ENCODE measurements around the gene AGPAT4.
A peak's percentile ranks its signal among the peaks of the same experiment; 100 is the strongest.
"Not testable (repeated sequence)": the region's sequence is repeated elsewhere in the genome, so short reads cannot be mapped to it uniquely, and the experiment has no call there.

The AGPAT4 gene
- 6.0 to 32.4 (median 14.2) reads per million in 3 experiments for total RNA-seq

GRCh38 chr6:161273752-161274487 is at the start of gene AGPAT4:
Gene AGPAT4 (minus strand): TSS chr6:161274061. CDS start chr6:161232213, 41,848 bp downstream.
- DNase-seq, result peak; percentile 87

DNA sequence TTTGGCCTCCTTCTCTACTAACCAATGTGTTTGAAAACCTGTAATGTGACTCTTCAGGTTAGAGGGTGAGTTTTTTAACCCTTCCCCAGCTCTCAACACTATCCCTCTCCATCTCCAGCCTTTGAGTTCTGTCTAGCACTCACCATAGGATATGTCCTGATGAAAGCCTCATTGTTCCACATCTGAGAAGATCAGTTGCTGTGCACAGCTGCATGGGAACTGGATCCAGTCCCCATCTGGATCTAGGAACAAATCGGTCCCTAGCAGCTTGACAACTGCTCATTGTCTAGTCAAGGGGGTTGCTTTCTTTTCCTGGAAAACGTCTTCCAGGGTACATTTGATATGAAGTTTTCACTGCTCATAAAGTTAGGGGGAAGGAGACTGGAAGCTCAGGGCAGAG is 45.4 kb upstream of the AGPAT4 start:
- DNase-seq, result no peak

DNA sequence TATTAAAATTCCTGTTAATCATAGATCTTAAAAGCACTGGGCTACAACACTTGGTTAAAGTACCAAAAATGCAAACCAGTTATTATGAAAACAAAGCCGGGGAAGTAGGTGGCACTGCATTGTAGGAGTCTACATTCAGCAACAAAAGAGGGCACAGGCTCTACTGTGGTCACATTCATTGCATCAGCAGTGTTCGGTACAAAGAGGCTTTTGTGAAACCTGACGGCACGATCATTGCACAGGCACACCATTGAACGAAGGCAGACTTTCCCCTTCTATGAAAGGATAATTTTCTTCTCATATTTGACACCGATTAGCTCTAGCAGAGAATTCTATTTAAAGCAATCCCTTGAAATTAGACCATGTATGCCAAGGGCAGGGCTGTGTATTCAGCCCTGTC is 44.6 kb upstream of the AGPAT4 start:
- DNase-seq, result no peak

DNA sequence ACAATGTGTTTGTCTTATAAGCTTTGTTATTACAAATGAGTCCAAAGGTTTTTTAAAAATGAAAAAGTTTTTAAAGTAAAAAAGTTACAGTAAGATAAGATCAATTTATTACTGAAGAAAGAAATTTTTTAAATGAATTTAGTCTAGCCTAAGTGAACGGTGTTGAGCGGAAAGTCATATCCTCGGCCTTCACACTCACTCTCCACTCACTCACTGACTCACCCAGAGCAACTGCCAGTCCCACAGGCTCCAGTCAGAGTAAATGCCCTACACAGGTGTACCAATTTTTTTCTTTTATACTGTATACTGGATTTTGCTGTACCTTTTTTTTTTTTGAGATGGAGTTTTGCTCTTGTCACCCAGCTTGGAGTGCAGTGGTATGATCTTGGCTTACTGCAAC is 42.7 kb upstream of the AGPAT4 start:
- no peak for DNase-seq

- not testable (repeated sequence) for DNase-seq
Observed at GRCh38 chr6:161315246-161315917, 41.5 kb upstream of the AGPAT4 start.

GRCh38 chr6:161314541-161315245 is 40.8 kb upstream of the AGPAT4 start:
- DNase-seq, result not testable (repeated sequence)

- DNase-seq, result no peak
Observed at GRCh38 chr6:161313940-161314509, 40.2 kb upstream of the AGPAT4 start.

DNA sequence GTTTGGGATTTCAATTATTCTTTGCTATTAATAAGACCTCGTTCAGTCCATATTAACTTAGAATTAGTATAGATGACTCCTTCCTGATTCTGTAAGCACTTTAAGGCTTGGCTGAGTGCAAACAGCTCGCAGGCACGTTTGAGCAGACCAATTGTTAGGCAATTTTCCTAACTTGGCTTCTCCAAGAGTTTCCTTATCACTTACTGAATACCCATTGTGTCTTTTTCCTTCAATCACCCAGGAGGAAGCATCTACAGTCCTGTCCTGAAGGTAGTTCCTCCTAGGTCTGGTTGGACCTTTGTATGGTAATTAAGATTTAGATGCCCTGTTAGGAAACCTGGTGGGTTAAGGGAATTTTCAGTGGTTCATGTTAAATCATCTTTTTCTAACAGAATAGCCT is 39.6 kb upstream of the AGPAT4 start:
- DNase-seq, result not testable (repeated sequence)

GRCh38 chr6:161309774-161310173 is 35.9 kb upstream of the AGPAT4 start:
- not testable (repeated sequence) for DNase-seq

- DNase-seq, result no peak
Observed at GRCh38 chr6:161308075-161308655, 34.3 kb upstream of the AGPAT4 start.

DNA sequence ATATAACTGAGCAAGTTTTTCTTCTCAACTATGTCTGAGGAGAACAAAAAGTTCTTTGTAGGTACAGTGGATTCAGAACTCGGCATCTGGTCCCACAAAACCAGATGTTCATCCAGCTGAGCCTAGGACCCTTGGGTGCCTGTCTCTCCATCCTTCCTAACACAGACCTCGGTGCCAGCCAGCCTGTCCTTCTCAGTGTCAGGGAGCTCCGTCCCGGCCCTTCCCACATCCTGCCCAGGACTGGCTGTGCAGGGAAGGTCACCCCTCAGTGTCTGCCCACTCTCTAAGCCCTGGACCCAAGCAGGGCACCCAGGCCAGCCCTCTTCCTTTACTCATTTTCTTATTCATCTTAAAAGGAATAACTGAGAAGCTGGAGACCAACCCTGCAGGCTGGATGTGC is 32.0 kb upstream of the AGPAT4 start:
- no peak for DNase-seq

GRCh38 chr6:161303628-161304340 is 29.9 kb upstream of the AGPAT4 start:
- no peak for DNase-seq

GRCh38 chr6:161302949-161303348 is 29.1 kb upstream of the AGPAT4 start:
- no peak for DNase-seq

DNA sequence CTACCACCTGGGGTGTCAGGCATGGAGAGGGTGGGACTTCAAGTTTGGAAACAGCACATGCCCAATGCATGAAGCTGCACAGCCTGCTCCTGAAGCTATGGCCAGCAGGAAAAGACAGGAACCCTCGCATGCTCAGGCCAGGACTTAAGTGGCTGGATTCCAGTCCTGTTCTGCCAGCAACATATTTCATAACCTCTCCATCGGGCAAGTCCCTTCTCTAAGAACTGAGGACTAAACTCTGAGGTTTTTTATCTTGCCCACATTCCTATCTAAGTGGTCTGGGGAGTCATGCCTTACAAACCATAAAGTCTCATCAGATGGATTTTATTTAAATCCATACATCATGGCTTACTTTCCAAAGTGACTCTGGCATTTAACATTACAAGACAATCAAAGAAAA is 27.5 kb upstream of the AGPAT4 start:
- DNase-seq, result no peak

DNA sequence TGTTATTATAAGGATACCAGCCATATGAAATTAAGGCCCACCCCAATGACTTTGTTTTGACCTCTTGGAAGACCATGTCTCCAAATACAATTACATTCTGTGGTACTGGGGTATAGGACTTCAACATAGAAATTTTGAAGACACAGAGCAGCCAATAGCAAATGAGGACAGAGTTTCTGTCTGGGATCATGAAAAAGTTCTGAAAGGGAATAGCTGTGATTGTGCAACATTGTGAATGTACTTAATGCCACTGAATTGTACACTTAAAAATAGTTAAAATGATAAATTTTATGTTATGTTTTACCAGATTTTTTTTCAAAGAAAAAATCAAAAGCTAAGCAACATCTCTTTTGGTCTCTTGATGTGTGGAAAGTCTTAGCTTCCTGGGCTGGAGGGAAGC is 27.0 kb upstream of the AGPAT4 start:
- DNase-seq, result no peak

GRCh38 chr6:161299726-161300125 is 25.9 kb upstream of the AGPAT4 start:
- no peak for DNase-seq

- no peak for DNase-seq
Observed at GRCh38 chr6:161295784-161296183, 21.9 kb upstream of the AGPAT4 start.

DNA sequence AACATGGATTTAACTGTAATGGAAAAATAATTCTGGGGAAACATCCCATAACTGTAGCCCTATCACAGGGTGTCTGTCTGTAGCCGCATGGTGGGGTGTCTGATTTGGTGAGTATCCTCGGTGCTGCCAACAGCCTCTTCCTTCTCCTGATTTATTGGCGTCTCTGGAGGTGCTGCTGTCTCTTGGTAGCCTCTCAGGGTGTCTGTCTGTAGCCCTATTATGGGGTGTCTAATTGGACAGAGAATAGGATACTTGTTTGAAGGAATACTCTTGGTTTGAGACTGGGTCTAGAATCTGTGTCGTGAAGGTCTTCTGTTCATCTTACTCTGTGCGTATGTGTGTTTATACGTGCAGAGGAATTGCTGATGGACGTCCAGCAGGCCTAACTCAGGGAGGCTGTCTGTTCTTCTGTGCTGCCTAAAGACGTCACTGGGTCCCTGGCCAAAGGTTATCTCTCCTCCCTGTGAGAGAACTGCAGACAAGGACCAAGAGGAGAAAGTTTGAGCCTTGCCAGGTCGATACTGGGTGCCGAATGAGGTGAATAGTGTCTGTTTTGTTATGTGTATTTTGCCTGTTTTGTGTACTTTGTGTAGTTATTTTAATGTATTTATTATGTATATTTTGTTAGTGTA is 18.9 kb upstream of the AGPAT4 start:
- no peak for DNase-seq

DNA sequence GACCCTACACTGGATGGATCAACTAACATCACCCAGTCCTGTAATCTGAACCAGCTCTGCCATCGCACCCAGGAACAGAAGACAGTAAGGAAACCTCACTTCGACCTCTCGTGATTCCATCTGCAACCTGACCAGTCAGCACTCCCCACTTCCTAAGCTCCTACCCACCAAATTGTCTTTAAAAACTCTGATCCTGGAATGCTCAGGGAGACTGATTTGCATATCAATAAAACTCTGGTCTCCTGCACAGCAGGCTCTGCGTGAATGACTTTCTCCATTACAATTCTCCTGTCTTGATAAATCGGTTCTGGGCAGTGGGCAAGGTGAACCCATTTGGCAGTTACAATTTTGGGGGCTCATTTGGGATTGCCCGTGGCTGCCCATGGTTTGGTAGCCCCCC is 18.3 kb upstream of the AGPAT4 start:
- DNase-seq, result no peak

GRCh38 chr6:161290751-161291150 is 16.9 kb upstream of the AGPAT4 start:
- DNase-seq, result no peak

DNA sequence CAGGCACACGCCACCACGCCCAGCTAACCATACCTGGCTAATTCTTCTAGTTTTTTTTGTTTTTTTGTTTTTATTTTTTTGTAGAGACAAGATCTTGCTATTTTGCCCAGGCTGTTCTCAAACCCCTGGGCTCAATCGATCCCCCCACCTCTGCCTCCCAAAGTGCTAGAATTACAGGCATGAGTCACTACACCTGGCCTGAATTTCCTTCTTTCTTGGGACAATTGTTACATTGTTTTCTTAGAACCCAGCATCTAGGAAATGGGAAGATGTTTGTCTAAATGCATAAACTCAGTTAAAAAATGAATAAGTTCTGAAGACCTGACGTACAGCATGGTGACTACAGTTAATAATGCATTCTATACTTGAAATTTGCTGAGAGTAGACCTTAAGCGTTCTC is 10.8 kb upstream of the AGPAT4 start:
- no peak for DNase-seq

GRCh38 chr6:161281092-161281491 is 7.2 kb upstream of the AGPAT4 start:
- no peak for DNase-seq

Data from central memory CD4-positive, alpha-beta T cell (primary cell).